Suprapubic skin (tissue), 4 donors: ENCODE measurements around the gene PRIMA1.

ENCODE experiments used
- EP300 ChIP-seq: sonication (generic); formaldehyde crosslinking; IDR thresholded peaks from one replicate; pipeline ENCODE4 v1.6.1; 2017; ENCODE audit warnings: antibody characterized with exemption
- POLR2A ChIP-seq, 2 donors: fragments of 450-650 bp; IDR thresholded peaks; one replicate each; pipeline ENCODE4 v1.6.1; 2017; ENCODE audit warnings: antibody characterized with exemption in 2 of 2, mild to moderate bottlenecking in 2 of 2, moderate library complexity in 2 of 2
- POLR2AphosphoS5 ChIP-seq, 3 donors: sonication (generic); formaldehyde crosslinking; IDR thresholded peaks; one replicate each; pipeline ENCODE4 v1.6.1; 2017; ENCODE audit warnings: antibody characterized with exemption in 3 of 3
- TF ChIP-seq, protein P1 (sequence below), 2 donors: fragments of 200-600 bp in 1 of 2; fragments of 450-650 bp in 1 of 2; sonication (generic) in 1 of 2; IDR thresholded peaks; one replicate each; pipeline ENCODE4 v1.5.1; 2016 to 2019; ENCODE audit warnings: antibody characterized with exemption in 2 of 2, mild to moderate bottlenecking in 1 of 2, moderate library complexity in 1 of 2

DNA sequence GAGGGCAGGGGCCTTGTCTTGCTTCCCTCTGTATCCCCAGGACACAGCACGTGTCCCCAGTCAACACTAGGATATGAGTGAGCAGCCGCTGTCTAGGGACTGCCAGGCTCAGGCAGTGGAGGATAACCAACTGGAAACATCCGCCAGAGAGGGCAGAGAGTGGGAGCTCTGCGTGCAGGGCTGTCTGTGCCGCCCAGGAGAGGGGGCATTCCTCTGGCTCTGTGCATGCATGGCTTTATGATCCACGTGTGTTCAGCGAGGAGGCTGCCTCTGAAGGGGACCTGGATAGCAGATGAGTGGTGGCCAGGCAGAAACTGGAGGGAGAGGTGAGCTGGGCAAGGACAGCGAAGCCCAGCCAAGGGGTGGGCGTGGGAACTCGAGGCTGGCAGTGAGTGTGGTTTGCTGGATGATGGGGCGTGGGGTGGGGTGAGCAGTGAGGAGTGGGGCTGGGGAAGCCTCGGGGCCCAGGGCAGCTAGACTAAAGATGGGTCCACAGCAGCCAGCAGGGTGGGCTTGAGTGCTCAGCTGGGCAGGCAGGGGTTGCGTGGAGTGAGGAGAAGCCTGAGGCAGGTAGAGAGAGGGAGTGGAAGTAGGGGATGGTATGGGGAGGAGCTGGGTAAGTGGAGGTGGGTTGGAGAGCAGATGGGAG is 72.9 kb downstream of the PRIMA1 start:
- TF ChIP-seq, protein P1, sequence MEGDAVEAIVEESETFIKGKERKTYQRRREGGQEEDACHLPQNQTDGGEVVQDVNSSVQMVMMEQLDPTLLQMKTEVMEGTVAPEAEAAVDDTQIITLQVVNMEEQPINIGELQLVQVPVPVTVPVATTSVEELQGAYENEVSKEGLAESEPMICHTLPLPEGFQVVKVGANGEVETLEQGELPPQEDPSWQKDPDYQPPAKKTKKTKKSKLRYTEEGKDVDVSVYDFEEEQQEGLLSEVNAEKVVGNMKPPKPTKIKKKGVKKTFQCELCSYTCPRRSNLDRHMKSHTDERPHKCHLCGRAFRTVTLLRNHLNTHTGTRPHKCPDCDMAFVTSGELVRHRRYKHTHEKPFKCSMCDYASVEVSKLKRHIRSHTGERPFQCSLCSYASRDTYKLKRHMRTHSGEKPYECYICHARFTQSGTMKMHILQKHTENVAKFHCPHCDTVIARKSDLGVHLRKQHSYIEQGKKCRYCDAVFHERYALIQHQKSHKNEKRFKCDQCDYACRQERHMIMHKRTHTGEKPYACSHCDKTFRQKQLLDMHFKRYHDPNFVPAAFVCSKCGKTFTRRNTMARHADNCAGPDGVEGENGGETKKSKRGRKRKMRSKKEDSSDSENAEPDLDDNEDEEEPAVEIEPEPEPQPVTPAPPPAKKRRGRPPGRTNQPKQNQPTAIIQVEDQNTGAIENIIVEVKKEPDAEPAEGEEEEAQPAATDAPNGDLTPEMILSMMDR (IDR thresholded peaks at IDR 0.05): no peak
- no peak for TF ChIP-seq EP300
- no peak for TF ChIP-seq POLR2AphosphoS5 (IDR thresholded peaks at IDR 0.05)
- TF ChIP-seq POLR2A (IDR thresholded peaks at IDR 0.05): no peak
